Suppressor macrophage treated with lipopolysaccharide for 4 hours (primary cell): ENCODE results near the gene PRKAA2.

ENCODE experiments used
- DNase-seq: peaks from one replicate; pipeline ENCODE4 v3.0.0-alpha.2; 2020

Gene PRKAA2

DNA sequence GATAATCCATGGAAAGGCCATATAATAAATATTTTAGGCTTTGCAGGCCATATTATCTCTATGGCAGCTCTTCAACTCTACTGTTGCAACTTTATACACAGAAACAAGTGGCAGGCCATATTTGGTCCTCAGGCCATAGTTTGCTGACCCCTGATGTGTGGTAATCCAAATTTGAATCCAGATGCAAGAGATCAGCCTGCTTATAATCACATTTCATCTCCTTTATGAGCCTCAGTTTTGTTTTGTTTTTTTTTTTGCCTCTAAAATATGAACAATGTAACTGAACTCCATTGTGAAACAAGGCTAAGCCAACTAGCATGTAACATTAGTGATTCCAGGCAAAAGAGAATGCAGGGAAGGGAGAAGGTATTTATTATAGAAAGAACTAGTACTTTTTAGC lies 81.6 kb downstream of the PRKAA2 start:
- DNase-seq: no peak

DNA sequence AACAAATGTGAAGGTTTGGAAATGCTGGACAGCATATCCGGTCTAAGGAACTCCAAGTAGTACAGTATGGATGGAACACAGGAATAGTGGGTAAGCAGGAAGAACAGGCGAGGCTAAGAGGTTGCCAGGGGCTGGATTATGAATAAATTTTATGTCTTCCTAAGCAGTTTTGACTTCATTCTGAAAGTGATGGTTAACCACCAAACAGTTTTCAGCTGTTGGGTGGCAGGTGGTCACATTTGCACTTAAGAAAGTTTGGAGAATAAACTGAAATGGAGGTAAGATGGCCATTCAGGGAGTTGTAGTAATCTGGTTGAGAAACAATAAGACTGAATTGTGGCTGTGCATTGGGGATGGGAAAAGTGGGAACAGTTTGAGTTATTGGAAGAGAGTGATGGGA lies 83.8 kb downstream of the PRKAA2 start:
- DNase-seq: no peak

DNA sequence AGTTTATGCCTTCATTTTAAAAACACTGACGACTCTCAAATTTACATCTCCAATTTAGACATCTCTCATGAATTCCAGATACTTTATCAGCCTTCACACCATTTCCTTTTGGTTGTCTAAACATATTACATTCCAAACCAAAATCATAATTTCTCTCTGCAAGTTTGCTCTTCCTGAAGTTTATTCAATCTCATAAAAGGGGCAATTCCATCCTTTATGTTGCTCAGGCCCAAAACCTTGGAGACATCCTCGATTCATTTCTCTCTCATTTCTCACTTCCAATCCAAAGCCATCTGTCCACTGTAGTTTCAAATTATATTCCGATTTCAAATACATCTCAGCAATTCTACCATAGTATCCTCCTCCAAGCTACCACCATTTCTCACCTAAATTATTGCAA lies 100.1 kb downstream of the PRKAA2 start:
- DNase-seq: no peak

- no peak for DNase-seq
Observed at GRCh38 chr1:56754708-56755479, 109.8 kb downstream of the PRKAA2 start.

GRCh38 chr1:56755911-56756310 lies 110.8 kb downstream of the PRKAA2 start:
- DNase-seq: no peak

DNA sequence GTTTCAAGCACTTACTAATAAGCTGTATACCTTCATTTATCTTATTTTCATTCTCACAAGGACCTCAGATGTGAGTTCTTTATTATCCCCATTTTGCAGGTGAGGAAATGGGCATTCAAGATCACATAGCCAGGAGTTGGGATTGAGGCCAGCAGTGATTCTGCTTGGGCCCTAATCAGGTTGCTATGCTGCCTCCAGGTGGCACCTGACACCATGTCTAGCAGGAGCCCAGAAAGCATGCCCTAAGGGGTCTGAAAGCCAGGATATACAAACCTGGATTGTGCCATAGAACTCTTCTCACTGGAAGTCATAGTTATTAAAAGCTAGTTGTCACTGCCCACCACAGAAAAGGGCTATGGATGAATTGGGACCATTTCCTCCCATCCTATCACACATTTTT lies 113.0 kb downstream of the PRKAA2 start:
- no peak for DNase-seq

- DNase-seq: peak; percentile 46
Observed at GRCh38 chr1:56758794-56759193, 113.7 kb downstream of the PRKAA2 start.
